GM12891 (cell line): ENCODE data around the gene STPG2.
"Not testable (repeated sequence)": the region's sequence is repeated elsewhere in the genome, so short reads cannot be mapped to it uniquely, and the experiment has no call there.

Experiments used
- DNase-seq: peaks from one replicate; pipeline ENCODE4 v3.0.0; 2011; ENCODE audit warnings: low spot score; ENCODE audit not compliant: insufficient read length
- FAIRE-seq: peaks from 2 replicates; lab custom pipeline; 2011; peaks lifted over from hg19 to GRCh38; lab: Jason Lieb, UNC
- PAX5 ChIP-seq: IDR thresholded peaks from 2 replicates; pipeline ENCODE4 v1.6.1; 2011; ENCODE audit warnings: low read length, moderate library complexity, mild to moderate bottlenecking; ENCODE audit not compliant: insufficient read depth, severe bottlenecking
- POLR2A ChIP-seq: IDR thresholded peaks from 2 replicates; pipeline ENCODE4 v1.6.1; 2011; ENCODE audit warnings: low read depth, low read length, control low read depth
- POLR2AphosphoS5 ChIP-seq: IDR thresholded peaks from 2 replicates; pipeline ENCODE4 v1.6.1; 2011; ENCODE audit warnings: low read depth, low read length, control low read depth
- POU2F2 ChIP-seq: IDR thresholded peaks from 2 replicates; pipeline ENCODE4 v1.6.1; 2011; ENCODE audit warnings: low read depth, mild to moderate bottlenecking, control low read depth, low read length, moderate library complexity
- SPI1 ChIP-seq: IDR thresholded peaks from 2 replicates; pipeline ENCODE4 v1.6.1; 2011; ENCODE audit warnings: low read depth, low read length, control low read depth
- TAF1 ChIP-seq: IDR thresholded peaks from 2 replicates; pipeline ENCODE4 v1.6.1; 2011; ENCODE audit warnings: low read depth, low read length, control low read depth

STPG2 gene

GRCh38 chr4:97624204-97624603, 519.1 kb downstream of the STPG2 start:
- FAIRE-seq: no peak
- DNase-seq: no peak
- TF ChIP-seq PAX5 (no peak), POLR2AphosphoS5 (no peak), POU2F2 (no peak), TAF1 (no peak), SPI1 (no peak), POLR2A (no peak)

GRCh38 chr4:97605932-97606331, 537.3 kb downstream of the STPG2 start:
- TF ChIP-seq POLR2A: no peak
- no peak for TF ChIP-seq SPI1
- no peak for TF ChIP-seq TAF1
- TF ChIP-seq POU2F2: no peak
- no peak for TF ChIP-seq PAX5
- no peak for TF ChIP-seq POLR2AphosphoS5
- FAIRE-seq (no peak), DNase-seq (no peak)

DNA sequence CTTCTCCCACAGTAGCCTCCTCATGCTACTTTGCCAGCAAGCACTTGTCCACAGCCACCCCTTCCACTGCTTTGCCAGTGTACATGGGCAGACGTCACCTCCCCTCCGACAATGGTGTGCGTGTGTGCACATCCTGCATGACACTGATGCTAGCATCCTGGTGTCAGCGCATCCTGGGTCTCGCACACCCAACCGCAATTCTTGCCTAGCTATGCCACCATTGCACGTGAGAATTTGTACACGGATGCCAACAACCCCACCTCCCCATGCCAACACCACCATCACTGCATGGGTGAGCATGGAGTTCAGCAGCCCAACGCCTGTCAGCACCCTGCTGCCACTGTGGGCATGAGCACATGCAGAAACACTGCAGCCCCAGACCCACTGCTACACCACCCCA, 550.0 kb downstream of the STPG2 start:
- no peak for TF ChIP-seq POU2F2
- TF ChIP-seq SPI1: no peak
- TF ChIP-seq TAF1: no peak
- no peak for TF ChIP-seq PAX5
- no peak for TF ChIP-seq POLR2A
- TF ChIP-seq POLR2AphosphoS5: no peak
- no peak for FAIRE-seq
- no peak for DNase-seq

DNA sequence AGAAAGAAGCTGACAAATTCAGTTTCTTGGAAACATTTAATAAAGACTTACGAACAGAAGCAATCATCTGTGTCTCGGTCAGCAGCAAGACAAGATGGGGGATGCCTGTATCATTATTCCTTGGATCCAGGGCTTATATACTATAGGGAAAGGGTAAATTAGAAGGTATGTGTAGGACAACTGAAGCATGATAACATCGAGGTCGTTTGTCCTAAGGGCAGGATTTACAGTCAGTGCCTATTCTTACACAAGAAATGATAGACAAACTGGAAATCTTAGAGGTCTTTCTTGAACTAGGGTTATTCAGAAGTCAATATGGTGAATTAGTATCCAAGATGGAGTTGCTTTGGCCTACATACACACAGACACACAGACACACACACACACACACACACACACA, 553.0 kb downstream of the STPG2 start:
- FAIRE-seq: no peak
- TF ChIP-seq POLR2AphosphoS5: no peak
- no peak for DNase-seq

DNA sequence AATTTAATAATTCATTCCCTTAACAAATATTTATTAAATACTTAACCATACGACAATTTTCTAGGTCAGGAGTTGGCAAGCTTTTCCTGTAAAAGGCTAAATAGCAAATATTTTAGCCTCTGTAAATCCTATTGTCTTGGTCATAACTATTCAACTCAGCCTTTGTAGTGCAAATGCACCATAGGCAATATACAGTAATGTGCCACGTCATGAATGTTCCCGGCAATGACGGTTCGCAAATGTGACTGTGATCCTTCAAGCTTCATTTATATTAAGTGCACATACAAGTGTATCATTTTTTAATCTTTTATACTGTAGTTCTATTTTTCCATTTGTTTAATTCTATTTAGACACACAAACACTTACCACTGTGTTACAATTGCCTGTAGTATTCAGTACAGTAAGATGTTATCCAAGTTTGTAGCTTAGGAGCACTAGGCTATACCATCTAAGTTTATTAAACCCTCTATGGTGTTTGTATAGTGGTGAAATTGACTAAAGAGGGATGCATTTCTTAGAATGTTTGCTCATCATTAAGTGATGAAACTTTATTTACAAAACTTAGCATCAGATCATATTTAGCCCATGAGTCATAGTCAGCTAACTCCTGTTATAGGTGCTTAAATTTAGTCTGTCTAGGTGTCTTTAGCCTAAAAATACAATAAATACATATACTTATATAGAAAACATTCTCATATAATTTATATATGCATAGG, 553.6 kb downstream of the STPG2 start:
- no peak for FAIRE-seq
- no peak for DNase-seq
- TF ChIP-seq PAX5 (no peak), POU2F2 (no peak), POLR2A (no peak), POLR2AphosphoS5 (no peak), TAF1 (no peak), SPI1 (no peak)

DNA sequence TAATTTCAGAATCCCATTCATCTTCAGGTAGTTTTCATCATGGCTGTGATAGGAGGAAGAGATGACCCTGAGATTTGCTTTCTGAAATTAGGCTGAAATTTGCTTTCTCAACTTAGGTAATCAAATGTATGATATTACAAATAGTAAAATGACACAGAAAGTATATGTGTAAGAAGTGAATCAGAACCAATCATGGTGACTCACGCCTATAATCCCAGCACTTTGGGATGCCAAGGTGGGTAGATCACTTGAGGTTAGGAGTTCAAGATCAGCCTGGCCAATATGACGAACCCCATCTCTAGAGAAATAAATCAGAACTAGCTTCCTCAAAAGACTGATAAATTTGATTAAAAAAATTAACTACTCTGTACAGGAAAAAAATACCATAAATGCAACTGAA, 555.4 kb downstream of the STPG2 start:
- FAIRE-seq: no peak
- DNase-seq: no peak
- TF ChIP-seq POU2F2 (no peak), SPI1 (no peak), PAX5 (no peak), TAF1 (no peak), POLR2AphosphoS5 (no peak), POLR2A (no peak)

- DNase-seq: no peak
- TF ChIP-seq POLR2A: no peak
- no peak for TF ChIP-seq POU2F2
- TF ChIP-seq PAX5: no peak
- no peak for TF ChIP-seq POLR2AphosphoS5
- TF ChIP-seq TAF1: no peak
- no peak for TF ChIP-seq SPI1
- no peak for FAIRE-seq
These were observed 558.0 kb downstream of the STPG2 start for GRCh38 chr4:97585274-97585673.

GRCh38 chr4:97582890-97583289, 560.4 kb downstream of the STPG2 start:
- TF ChIP-seq POLR2A (no peak), POU2F2 (no peak)
- FAIRE-seq (no peak), DNase-seq (no peak)

GRCh38 chr4:97577004-97577403, 566.3 kb downstream of the STPG2 start:
- no peak for TF ChIP-seq PAX5
- no peak for TF ChIP-seq POLR2AphosphoS5
- TF ChIP-seq SPI1: no peak
- DNase-seq (no peak), FAIRE-seq (no peak)

DNA sequence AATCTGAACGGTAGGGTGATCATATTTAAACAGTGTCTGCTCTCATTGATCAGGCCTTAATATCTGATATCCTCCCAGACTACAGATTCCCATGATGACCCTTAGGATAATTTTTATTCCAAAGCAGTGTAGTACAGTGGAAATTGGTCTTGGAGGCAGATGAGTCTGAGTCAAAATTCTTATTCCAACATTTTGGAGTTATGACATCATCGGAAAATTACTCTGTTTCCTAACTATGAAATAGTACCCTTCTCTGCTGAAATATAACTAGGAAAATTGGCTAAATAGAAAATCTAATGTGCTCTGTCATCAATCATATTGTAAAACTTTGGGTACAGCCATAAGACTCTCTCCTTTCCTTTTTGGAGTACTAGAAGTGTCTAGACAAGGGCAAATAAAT, 583.3 kb downstream of the STPG2 start:
- TF ChIP-seq POLR2AphosphoS5 (no peak), SPI1 (no peak), POLR2A (no peak), PAX5 (no peak), TAF1 (no peak), POU2F2 (no peak)
- FAIRE-seq (no peak), DNase-seq (no peak)

DNA sequence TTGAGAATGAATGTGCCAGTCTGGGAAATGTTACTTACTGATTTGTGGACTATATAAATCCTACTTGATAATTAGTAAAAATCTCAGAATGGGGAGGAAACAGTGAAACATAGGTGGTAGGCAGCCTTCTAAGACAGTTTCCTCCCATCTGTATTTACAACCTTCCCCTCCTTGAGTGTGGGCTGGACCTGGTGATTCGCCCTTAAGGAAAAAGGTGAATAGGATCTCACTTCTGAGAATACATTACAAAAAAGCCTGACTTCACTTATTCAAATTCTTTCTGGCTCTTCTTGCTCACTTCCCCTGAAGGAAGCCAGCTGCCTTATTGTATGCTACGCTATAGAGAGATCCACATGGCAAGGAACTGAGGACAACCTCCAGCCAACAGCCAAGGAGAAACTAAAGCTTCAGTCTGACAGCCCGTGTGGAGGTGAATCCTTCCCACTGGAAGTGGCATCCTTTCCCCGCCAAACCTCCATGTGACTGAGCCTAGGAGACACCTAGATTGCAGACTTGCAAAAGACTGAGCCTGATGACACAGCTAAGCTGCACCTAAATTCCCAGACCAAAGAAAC, 585.0 kb downstream of the STPG2 start:
- TF ChIP-seq PAX5 (no peak), POLR2AphosphoS5 (no peak), SPI1 (no peak), POU2F2 (no peak), TAF1 (no peak), POLR2A (no peak)
- no peak for FAIRE-seq
- no peak for DNase-seq

DNA sequence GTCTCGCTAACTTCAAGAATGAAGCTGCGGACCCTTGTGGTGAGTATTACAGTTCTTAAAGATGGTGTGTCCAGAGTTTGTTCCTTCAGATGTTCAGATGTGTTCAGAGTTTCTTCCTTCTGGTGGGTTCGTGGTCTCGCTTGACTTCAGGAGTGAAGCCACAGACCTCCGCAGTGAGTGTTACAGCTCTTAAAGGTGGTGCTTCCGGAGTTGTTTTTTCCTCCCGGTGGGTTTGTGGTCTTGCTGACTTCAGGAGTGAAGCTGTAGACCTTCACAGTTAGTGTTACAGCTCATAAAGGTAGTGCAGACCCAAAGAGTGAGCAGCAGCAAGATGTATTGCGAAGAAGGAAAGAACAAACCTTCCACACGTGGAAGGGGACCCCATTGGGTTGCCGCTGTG, 592.6 kb downstream of the STPG2 start:
- FAIRE-seq, DNase-seq: not testable (repeated sequence)
